ENCODE measurements around the gene BTG4.

Gene BTG4

DNA sequence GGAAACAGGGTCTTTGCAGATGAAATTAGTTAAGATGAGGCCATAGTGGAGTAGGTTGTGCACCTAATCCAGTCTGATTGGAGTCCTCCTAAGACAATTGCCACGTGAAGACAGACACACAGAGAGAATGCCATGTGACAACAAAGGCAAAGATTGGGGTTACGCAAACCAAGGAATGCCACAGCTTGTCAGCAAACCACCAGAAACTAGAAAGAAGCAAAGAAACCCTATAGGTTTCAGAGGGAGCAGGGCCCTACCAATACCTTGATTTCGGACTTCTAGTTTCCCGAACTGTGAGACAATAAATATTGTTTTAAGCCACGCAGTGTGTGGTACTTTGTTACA, 20.2 kb upstream of the BTG4 start:
- no peak overlapping the region for H3K4me3 ChIP-seq (ENCODE audit: low read depth, low read length)
- H3K36me3 ChIP-seq, result no peaks in the 10 kb centered on the region
- no peaks in the 10 kb centered on the region for H3K9me3 ChIP-seq (ENCODE audit: severe bottlenecking)
- H3K27me3 ChIP-seq (ENCODE audit: insufficient read depth, low read depth, severe bottlenecking), result no peaks in the 10 kb centered on the region
- no peak overlapping the region for H3K27ac ChIP-seq
- DNase-seq, result no peak
- TF ChIP-seq, protein P1, sequence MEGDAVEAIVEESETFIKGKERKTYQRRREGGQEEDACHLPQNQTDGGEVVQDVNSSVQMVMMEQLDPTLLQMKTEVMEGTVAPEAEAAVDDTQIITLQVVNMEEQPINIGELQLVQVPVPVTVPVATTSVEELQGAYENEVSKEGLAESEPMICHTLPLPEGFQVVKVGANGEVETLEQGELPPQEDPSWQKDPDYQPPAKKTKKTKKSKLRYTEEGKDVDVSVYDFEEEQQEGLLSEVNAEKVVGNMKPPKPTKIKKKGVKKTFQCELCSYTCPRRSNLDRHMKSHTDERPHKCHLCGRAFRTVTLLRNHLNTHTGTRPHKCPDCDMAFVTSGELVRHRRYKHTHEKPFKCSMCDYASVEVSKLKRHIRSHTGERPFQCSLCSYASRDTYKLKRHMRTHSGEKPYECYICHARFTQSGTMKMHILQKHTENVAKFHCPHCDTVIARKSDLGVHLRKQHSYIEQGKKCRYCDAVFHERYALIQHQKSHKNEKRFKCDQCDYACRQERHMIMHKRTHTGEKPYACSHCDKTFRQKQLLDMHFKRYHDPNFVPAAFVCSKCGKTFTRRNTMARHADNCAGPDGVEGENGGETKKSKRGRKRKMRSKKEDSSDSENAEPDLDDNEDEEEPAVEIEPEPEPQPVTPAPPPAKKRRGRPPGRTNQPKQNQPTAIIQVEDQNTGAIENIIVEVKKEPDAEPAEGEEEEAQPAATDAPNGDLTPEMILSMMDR (IDR thresholded peaks at IDR 0.05; ENCODE audit: low read depth, low read length), result no peak

DNA sequence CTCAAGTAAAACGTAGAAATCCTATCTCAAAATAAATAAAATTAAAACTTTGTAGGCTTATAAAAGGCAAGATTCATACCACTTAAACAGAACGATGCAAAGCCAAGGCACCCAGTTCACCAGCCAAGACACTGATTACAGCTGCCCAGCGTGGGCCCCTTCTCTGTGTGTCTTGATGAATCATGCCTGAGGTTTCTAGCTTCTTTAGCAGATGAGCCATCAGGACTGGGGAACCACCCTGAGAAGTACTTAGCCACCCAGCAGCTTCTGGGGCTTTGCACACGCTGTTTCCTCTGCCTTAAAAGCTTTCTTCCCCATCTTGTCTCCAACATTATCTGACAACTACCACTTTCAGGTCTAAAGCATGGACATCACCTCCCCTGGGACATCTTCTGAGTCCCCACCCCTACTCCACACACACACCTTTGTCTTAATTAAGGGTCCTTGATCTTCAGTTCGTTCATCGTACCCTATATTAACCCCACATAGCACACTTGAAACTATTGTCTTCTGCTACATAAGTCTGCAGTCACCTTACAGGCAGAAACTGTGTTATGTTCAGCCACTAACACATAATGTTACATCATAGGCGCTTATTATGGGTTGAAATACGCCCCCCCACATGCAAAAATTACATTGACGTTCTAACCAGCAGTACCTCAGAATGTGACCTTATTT, 19.6 kb upstream of the BTG4 start:
- Histone ChIP-seq H3K9me3 (ENCODE audit: severe bottlenecking) (no peaks in the 10 kb centered on the region), H3K27me3 (ENCODE audit: insufficient read depth, low read depth, severe bottlenecking) (no peaks in the 10 kb centered on the region), H3K4me3 (ENCODE audit: low read depth, low read length) (no peak overlapping the region), H3K36me3 (no peaks in the 10 kb centered on the region), H3K27ac (no peak overlapping the region)
- TF ChIP-seq, protein P1 (IDR thresholded peaks at IDR 0.05; ENCODE audit: low read depth, low read length), result no peak
- DNase-seq, result no peak

DNA sequence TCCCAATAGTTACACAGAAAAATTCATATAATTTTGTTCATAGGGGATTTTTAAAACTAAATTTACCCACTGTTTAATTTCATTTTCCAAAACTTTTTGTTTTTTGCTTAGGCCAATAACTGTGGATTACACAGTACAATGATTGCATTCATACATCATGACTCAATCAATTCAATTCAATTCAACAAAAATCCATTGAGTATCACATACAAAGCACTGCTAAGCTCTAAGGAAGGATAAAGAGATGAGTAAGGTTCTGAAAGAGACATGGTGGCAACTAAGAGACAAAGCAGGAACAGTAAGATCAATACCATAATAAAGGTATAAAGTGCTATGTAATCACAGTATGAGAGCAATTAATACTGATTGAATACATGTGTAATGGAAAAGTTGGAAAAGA, 18.9 kb upstream of the BTG4 start:
- TF ChIP-seq, protein P1 (IDR thresholded peaks at IDR 0.05; ENCODE audit: low read depth, low read length), result no peak
- no peaks in the 10 kb centered on the region for H3K36me3 ChIP-seq
- no peak for DNase-seq

DNA sequence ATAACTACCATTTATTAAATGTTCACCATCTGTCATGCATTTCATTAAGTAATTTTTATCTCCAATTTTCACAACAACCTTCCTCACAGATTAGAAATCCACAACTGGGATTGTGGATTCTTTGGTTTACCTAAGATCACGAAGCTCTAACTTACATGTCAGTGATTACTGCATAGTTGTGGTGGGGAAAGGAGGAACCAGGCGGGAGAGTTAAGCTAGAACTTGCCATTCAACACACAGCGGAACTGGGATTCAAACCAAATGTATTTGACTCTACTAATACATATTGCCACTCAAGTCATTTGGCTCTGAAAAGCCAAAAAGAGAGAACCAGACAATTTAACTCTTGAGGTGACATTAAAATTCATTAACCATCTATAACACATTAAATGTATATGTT, 17.9 kb upstream of the BTG4 start:
- no peaks in the 10 kb centered on the region for H3K27me3 ChIP-seq (ENCODE audit: insufficient read depth, low read depth, severe bottlenecking)
- no peak overlapping the region for H3K27ac ChIP-seq
- no peaks in the 10 kb centered on the region for H3K36me3 ChIP-seq
- no peak for DNase-seq
- no peak overlapping the region for H3K4me3 ChIP-seq (ENCODE audit: low read depth, low read length)
- TF ChIP-seq, protein P1 (IDR thresholded peaks at IDR 0.05; ENCODE audit: low read depth, low read length), result no peak
- H3K9me3 ChIP-seq (ENCODE audit: severe bottlenecking), result no peaks in the 10 kb centered on the region

More for the DNA sequence above, 18.9 kb upstream of the BTG4 start:
- H3K4me3 ChIP-seq (ENCODE audit: low read depth, low read length), result no peak overlapping the region
- no peak overlapping the region for H3K27ac ChIP-seq
- H3K9me3 ChIP-seq (ENCODE audit: severe bottlenecking), result no peaks in the 10 kb centered on the region
- no peaks in the 10 kb centered on the region for H3K27me3 ChIP-seq (ENCODE audit: insufficient read depth, low read depth, severe bottlenecking)

DNA sequence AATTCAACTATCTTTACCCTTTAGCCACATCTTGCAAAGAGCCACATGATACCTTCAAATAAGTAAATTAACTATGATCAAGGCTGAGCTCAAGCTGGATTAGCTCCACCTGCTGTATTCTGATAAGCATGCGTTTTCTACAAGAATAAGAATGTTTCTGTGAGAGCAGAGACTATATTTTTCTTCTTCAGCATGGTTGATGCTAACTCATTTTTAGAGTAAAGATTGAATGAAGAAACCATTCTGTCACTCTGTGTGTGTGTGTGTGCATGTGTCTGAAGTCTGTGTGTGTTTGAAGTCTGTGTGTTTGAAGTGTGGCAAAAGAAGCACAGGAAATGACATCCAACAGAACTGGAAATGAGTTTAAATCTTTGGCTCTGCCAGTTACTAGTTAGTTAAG, 16.4 kb upstream of the BTG4 start:
- Histone ChIP-seq H3K36me3 (no peaks in the 10 kb centered on the region), H3K27ac (no peak overlapping the region), H3K27me3 (ENCODE audit: insufficient read depth, low read depth, severe bottlenecking) (no peaks in the 10 kb centered on the region), H3K4me3 (ENCODE audit: low read depth, low read length) (no peak overlapping the region), H3K9me3 (ENCODE audit: severe bottlenecking) (no peaks in the 10 kb centered on the region)
- no peak for DNase-seq
- TF ChIP-seq, protein P1 (IDR thresholded peaks at IDR 0.05; ENCODE audit: low read depth, low read length), result no peak

DNA sequence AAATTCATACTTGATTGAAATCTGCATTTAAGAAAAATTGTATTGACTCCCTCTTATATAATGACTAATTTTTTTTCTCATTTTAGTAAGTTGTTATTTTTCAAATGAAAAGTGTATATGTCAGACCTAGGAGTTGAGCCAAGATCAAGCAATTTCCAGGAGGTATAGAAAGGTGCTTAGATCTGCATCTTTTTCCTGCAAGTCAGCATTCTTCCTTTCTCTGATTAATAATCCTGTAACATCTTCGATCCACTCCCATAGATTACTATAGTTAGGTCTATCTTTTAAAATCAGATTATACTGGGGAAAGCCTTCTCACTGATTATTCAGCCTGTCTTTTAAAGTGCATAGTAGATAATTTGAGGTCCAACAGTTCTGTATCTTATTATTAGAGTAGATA, 15.1 kb upstream of the BTG4 start:
- Histone ChIP-seq H3K27ac (no peak overlapping the region), H3K9me3 (ENCODE audit: severe bottlenecking) (no peaks in the 10 kb centered on the region), H3K4me3 (ENCODE audit: low read depth, low read length) (no peak overlapping the region), H3K36me3 (no peaks in the 10 kb centered on the region), H3K27me3 (ENCODE audit: insufficient read depth, low read depth, severe bottlenecking) (no peaks in the 10 kb centered on the region)
- TF ChIP-seq, protein P1 (IDR thresholded peaks at IDR 0.05; ENCODE audit: low read depth, low read length), result no peak
- DNase-seq, result no peak
